ENCODE results near the gene SRSF4.

DNA sequence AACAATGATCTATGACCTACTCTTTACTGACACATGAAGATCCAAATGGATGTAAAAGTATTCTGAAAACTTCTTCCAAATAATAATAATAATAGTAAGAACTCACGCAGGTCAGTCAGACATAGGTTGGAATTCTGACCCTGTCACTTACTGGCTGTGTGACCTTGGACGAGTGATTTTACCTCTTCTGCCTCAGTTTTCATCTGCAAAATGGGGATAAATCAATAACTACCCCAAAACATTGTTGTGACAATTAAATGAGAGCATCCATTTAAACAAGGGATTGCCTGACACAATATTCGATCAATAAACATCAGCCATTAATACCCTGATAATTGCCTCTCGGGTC, 48.5 kb upstream of the SRSF4 start:
- TF ChIP-seq, protein P1, sequence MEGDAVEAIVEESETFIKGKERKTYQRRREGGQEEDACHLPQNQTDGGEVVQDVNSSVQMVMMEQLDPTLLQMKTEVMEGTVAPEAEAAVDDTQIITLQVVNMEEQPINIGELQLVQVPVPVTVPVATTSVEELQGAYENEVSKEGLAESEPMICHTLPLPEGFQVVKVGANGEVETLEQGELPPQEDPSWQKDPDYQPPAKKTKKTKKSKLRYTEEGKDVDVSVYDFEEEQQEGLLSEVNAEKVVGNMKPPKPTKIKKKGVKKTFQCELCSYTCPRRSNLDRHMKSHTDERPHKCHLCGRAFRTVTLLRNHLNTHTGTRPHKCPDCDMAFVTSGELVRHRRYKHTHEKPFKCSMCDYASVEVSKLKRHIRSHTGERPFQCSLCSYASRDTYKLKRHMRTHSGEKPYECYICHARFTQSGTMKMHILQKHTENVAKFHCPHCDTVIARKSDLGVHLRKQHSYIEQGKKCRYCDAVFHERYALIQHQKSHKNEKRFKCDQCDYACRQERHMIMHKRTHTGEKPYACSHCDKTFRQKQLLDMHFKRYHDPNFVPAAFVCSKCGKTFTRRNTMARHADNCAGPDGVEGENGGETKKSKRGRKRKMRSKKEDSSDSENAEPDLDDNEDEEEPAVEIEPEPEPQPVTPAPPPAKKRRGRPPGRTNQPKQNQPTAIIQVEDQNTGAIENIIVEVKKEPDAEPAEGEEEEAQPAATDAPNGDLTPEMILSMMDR (IDR thresholded peaks at IDR 0.05; ENCODE audit: low read depth, low read length, poor library complexity, severe bottlenecking), result no peak
- TF ChIP-seq EZH2phosphoT487 (IDR thresholded peaks at IDR 0.05; ENCODE audit: borderline replicate concordance, low read length), result no peak
